SJCRH30 (cell line): ENCODE results near the gene VWA8. TPM values are rescaled to one million over a fixed set of nuclear protein-coding genes. Genes with fewer than 3 reads are reported as not detected.
"Not testable (repeated sequence)": the region's sequence is repeated elsewhere in the genome, so short reads cannot be mapped to it uniquely, and the experiment has no call there.

Experiments used
- DNase-seq, 2 experiments: peaks; one replicate each; pipeline ENCODE4 v3.0.0-alpha.2; 2015 to 2020
- H3K27ac ChIP-seq: fragments of 250-450 bp; sonication (Bioruptor Pico); 2 replicates; pipeline ENCODE4 v1.5.1; 2020; ENCODE audit warnings: mild to moderate bottlenecking, moderate library complexity
- H3K27me3 ChIP-seq: fragments of 250-450 bp; sonication (Bioruptor Pico); 2 replicates; pipeline ENCODE4 v1.5.1; 2020; ENCODE audit warnings: mild to moderate bottlenecking, moderate library complexity
- H3K36me3 ChIP-seq: fragments of 250-450 bp; sonication (Bioruptor Pico); 2 replicates; pipeline ENCODE4 v1.5.1; 2020; ENCODE audit warnings: mild to moderate bottlenecking, moderate library complexity
- H3K4me1 ChIP-seq: fragments of 250-450 bp; sonication (Bioruptor Pico); 2 replicates; pipeline ENCODE4 v1.5.1; 2020; ENCODE audit warnings: mild to moderate bottlenecking, moderate library complexity
- H3K4me3 ChIP-seq: fragments of 250-450 bp; sonication (Bioruptor Pico); 2 replicates; pipeline ENCODE4 v1.5.1; 2020; ENCODE audit warnings: mild to moderate bottlenecking, moderate library complexity
- H3K9me3 ChIP-seq: fragments of 250-450 bp; sonication (Bioruptor Pico); replicated peaks from 2 replicates; pipeline ENCODE4 v1.5.1; 2020; ENCODE audit warnings: mild to moderate bottlenecking, moderate library complexity
- total RNA-seq: library from RNA; depleted of rRNA; stranded (reverse); fragments of >200 nt; shearing (Covaris generic); gene quantifications from 2 replicates; pipeline ENCODE4 v1.2.3, GENCODE V29; 2014

VWA8 gene
- total RNA-seq, 1 experiment from 2014 or later: 14.8 TPM

- H3K27me3 ChIP-seq, DNase-seq, H3K36me3 ChIP-seq, H3K9me3 ChIP-seq, H3K4me3 ChIP-seq, H3K27ac ChIP-seq, H3K4me1 ChIP-seq: not testable (repeated sequence)
These were observed 38.0 kb downstream of the VWA8 start for GRCh38 chr13:41922894-41923293.

GRCh38 chr13:41919741-41920487 lies 41.0 kb downstream of the VWA8 start:
- DNase-seq: peak in 1 of 2 experiments; percentile 37
- Histone ChIP-seq H3K36me3 (no peaks in the 10 kb centered on the region), H3K4me3 (no peak overlapping the region), H3K27me3 (no peaks in the 10 kb centered on the region), H3K9me3 (no peaks in the 10 kb centered on the region), H3K27ac (no peak overlapping the region), H3K4me1 (peaks cover 5% of the 10 kb centered on the region)

DNA sequence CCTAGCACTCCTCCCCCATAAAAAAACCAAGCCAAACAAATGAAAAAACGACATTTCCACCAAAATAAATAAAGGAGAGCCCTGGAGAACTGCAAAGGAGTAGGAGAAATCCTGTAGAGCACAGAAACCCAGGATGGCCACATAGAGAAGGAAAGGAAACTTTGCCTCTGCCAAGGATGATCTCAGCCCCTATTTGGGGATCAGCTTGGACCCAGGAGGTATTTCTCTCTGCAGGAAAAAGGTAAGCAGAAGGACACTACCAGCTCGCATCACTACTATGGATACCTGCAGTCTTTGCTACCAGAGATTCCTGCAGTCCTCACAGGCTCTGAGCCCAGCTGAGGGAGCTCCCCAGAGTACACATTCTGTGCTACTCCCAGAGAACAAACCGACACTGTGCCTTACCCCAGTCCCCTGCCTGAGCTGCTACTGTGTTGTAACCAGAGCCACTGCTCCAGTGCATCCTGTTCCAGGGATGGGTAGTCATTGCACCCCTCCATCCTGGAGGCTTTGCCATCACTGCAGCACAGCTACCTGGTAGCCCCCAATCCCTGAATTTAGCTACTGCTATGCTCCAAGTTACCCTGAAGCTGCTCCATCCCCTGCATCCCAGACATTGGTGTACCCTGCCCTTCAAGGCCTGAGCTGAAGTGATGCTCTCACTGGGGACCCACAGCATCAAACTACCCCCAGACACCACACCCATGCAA lies 41.7 kb downstream of the VWA8 start:
- Histone ChIP-seq H3K4me1 (peaks cover 5% of the 10 kb centered on the region), H3K27ac (no peak overlapping the region), H3K9me3 (no peaks in the 10 kb centered on the region), H3K4me3 (no peak overlapping the region), H3K27me3 (no peaks in the 10 kb centered on the region), H3K36me3 (no peaks in the 10 kb centered on the region)
- DNase-seq: no peak

DNA sequence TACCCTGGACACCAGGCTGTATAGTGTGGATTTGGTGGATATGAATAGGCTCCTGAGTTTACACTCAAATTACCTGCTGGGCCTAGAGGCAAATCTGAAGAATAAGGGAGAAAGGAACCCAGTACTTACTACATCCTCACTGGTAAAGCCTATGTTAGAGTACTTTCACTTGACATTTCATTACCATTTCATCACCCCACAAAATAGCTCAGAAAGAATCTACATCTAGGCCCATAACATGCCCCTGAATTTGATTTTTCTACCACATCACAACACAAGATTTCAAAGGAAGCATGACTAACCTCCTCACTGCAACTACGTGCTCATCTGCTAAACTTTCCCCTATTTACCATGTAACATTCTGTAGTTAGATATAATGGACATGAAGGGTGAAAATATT lies 43.3 kb downstream of the VWA8 start:
- Histone ChIP-seq H3K4me3 (no peak overlapping the region), H3K9me3 (no peaks in the 10 kb centered on the region), H3K4me1 (peaks cover 5% of the 10 kb centered on the region), H3K36me3 (no peaks in the 10 kb centered on the region), H3K27me3 (no peaks in the 10 kb centered on the region), H3K27ac (no peak overlapping the region)
- no peak for DNase-seq

- no peaks in the 10 kb centered on the region for H3K36me3 ChIP-seq
- H3K4me3 ChIP-seq: no peak overlapping the region
- peaks cover 5% of the 10 kb centered on the region for H3K4me1 ChIP-seq
- no peaks in the 10 kb centered on the region for H3K9me3 ChIP-seq
- peak in 1 of 2 experiments; percentile 57 for DNase-seq
- H3K27me3 ChIP-seq: no peaks in the 10 kb centered on the region
- no peak overlapping the region for H3K27ac ChIP-seq
These were observed 44.5 kb downstream of the VWA8 start for GRCh38 chr13:41916173-41916954.

DNA sequence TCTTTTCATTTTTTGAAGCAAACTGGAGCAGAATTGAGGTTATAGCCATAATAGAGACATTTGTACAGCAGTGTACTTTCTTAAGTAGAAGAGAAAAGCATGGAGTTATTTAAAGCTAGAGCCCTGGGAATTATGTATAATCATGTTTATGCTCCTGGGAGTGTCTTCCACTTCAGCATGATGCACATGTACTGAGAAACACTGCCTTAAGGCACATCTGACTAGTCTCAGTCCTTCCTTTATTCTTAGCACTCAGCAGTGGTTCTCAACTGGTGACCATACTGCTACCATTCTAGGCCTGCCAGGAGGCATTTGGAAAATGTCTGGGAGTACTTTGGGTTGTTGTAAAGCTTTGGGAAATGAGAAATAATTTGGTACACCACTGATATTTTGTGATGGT lies 45.8 kb downstream of the VWA8 start:
- Histone ChIP-seq H3K4me3 (no peak overlapping the region), H3K27ac (no peak overlapping the region), H3K27me3 (no peaks in the 10 kb centered on the region), H3K4me1 (peaks cover 5% of the 10 kb centered on the region), H3K9me3 (no peaks in the 10 kb centered on the region), H3K36me3 (no peaks in the 10 kb centered on the region)
- no peak for DNase-seq

DNA sequence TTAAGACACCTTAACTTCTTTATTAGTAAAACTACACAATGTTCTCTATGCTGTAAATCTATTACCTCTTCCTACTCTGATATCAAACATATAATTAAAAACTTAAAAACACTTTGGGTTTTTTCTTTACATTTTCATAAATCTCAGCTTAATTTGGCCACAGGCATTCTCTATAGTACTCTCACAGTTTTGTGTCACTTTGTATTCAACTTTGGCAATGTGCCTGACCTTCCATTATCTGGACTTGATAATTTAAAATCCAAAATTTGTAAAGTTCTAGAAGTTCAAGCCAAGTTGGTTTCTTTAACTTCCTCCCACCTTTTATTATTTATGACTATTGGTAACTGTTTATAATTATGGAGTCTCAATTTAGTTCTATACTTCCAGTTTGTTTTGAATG lies 46.4 kb downstream of the VWA8 start:
- Histone ChIP-seq H3K27me3 (no peaks in the 10 kb centered on the region), H3K4me3 (no peak overlapping the region), H3K9me3 (no peaks in the 10 kb centered on the region)

GRCh38 chr13:41909506-41909905 lies 51.4 kb downstream of the VWA8 start:
- H3K36me3 ChIP-seq: 0 out of 2 replicates have a peak, but pooled peaks cover 7% of the 10 kb centered on the region
- no peak for DNase-seq
- no peaks in the 10 kb centered on the region for H3K27me3 ChIP-seq
- no peak overlapping the region for H3K4me3 ChIP-seq
- H3K9me3 ChIP-seq: no peaks in the 10 kb centered on the region
- no peak overlapping the region for H3K27ac ChIP-seq
- no peaks in the 10 kb centered on the region for H3K4me1 ChIP-seq

More for the DNA sequence above, 46.4 kb downstream of the VWA8 start:
- Histone ChIP-seq H3K27ac (no peak overlapping the region), H3K4me1 (peaks cover 5% of the 10 kb centered on the region), H3K36me3 (no peaks in the 10 kb centered on the region)
- DNase-seq: no peak

GRCh38 chr13:41905600-41906254 lies 55.2 kb downstream of the VWA8 start:
- DNase-seq: peak in 1 of 2 experiments; percentile 18
- Histone ChIP-seq H3K36me3 (0 out of 2 replicates have a peak, but pooled peaks cover 7% of the 10 kb centered on the region), H3K27ac (no peak overlapping the region), H3K4me1 (no peaks in the 10 kb centered on the region), H3K4me3 (no peak overlapping the region), H3K27me3 (no peaks in the 10 kb centered on the region), H3K9me3 (no peaks in the 10 kb centered on the region)

- no peak overlapping the region for H3K27ac ChIP-seq
- no peak for DNase-seq
- no peaks in the 10 kb centered on the region for H3K9me3 ChIP-seq
- no peaks in the 10 kb centered on the region for H3K27me3 ChIP-seq
- H3K4me3 ChIP-seq: no peak overlapping the region
- H3K36me3 ChIP-seq: no peaks in the 10 kb centered on the region
- no peaks in the 10 kb centered on the region for H3K4me1 ChIP-seq
These were observed 60.0 kb downstream of the VWA8 start for GRCh38 chr13:41900918-41901317.

DNA sequence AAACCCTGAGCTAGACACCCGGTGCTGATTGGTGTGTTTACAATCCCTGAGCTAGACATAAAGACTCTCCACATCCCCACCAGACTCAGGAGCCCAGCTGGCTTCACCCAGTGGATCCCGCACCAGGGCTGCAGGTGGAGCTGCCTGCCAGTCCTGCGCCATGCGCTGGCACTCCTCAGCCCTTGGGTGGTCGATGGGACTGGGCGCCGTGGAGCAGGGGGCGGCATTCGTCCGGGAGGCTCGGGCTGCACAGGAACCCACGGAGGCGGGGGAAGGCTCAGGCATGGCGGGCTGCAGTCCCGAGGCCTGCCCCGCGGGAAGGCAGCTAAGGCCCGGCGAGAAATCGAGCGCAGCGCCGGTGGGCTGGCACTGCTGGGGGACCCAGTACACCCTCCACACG lies 62.5 kb downstream of the VWA8 start:
- H3K36me3 ChIP-seq, H3K4me1 ChIP-seq, H3K27ac ChIP-seq, H3K27me3 ChIP-seq, DNase-seq, H3K4me3 ChIP-seq, H3K9me3 ChIP-seq: not testable (repeated sequence)

GRCh38 chr13:41897126-41897525 lies 63.8 kb downstream of the VWA8 start:
- H3K9me3 ChIP-seq: no peaks in the 10 kb centered on the region
- no peak overlapping the region for H3K27ac ChIP-seq
- DNase-seq: no peak
- no peak overlapping the region for H3K4me3 ChIP-seq
- no peaks in the 10 kb centered on the region for H3K4me1 ChIP-seq
- H3K27me3 ChIP-seq: no peaks in the 10 kb centered on the region
- H3K36me3 ChIP-seq: no peaks in the 10 kb centered on the region

- no peaks in the 10 kb centered on the region for H3K36me3 ChIP-seq
- H3K27me3 ChIP-seq: no peaks in the 10 kb centered on the region
- no peaks in the 10 kb centered on the region for H3K9me3 ChIP-seq
- H3K27ac ChIP-seq: no peak overlapping the region
- no peak for DNase-seq
- no peak overlapping the region for H3K4me3 ChIP-seq
- H3K4me1 ChIP-seq: no peaks in the 10 kb centered on the region
These were observed 65.4 kb downstream of the VWA8 start for GRCh38 chr13:41895478-41895877.

- Histone ChIP-seq H3K4me1 (no peaks in the 10 kb centered on the region), H3K4me3 (no peak overlapping the region), H3K27ac (no peak overlapping the region), H3K36me3 (0 out of 2 replicates have a peak, but pooled peaks cover 4% of the 10 kb centered on the region), H3K9me3 (no peaks in the 10 kb centered on the region), H3K27me3 (no peaks in the 10 kb centered on the region)
- DNase-seq: no peak
These were observed 69.8 kb downstream of the VWA8 start for GRCh38 chr13:41891119-41891518.
